Measurements from ENCODE around the gene TMEM132D.

GRCh38 chr12:129294868-129295267 lies 609.0 kb downstream of the TMEM132D start:
- TF ChIP-seq CTCF (IDR thresholded peaks at IDR 0.05) (no peak), EZH2 (IDR thresholded peaks at IDR 0.05) (no peak)
